ENCODE measurements around the gene UBE2G1. TPM values are rescaled to one million over a fixed set of nuclear protein-coding genes. Genes with fewer than 3 reads are reported as not detected.
A peak's percentile ranks its signal among the peaks of the same experiment; 100 is the strongest.
"Not testable (repeated sequence)": the region's sequence is repeated elsewhere in the genome, so short reads cannot be mapped to it uniquely, and the experiment has no call there.

Gene UBE2G1
- total RNA-seq, 2 donors from 2014 or later = 40.6 to 65.4 TPM

DNA sequence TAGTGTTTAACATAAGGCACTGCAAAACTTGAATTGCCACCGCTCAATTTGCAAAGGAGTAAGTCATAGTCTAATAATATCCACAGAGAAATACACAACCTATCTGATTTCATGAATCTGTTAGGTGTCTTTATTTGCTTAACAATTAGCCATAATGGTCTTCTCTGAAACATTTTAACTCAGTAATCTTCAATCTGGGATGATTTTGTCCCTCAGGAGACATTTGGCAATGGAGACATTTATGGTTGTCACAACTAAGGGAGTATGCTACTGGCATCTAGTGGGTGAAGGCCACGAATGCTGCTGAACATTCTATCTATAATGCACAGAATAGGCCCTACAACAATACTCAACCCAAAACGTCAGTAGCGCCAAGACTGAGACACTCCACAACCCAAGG lies 4.3 kb downstream of the UBE2G1 start:
- Mint-ChIP-seq H3K27ac (no peak overlapping the region), H3K4me3 (peak overlapping the region; percentile 25)

DNA sequence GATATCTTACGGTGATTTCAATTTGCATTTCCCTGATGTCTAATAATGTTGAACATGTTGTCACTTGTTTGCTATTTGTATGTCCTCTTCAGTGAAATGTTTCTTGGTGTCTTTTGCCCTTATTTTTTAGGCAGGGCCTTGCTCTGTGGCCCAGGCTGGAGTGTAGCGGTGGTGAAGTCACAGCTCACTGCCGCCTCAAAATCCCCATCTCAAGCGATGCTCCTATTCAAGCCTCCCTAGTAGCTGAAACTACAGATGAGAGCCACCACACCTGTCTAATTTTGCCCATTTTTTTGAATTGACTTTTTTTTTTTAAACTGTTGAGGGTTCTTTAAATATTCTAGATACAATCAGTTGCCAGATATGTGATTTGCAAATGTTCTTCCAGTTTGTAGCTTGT lies 8.3 kb downstream of the UBE2G1 start:
- ATAC-seq (replicated peaks) = no peak
- Mint-ChIP-seq H3K27ac (no peak overlapping the region), H3K4me3 (no peak overlapping the region), H3K36me3 (ENCODE audit: low read depth) (peaks cover 25% of the 10 kb centered on the region), H3K9me3 (no peaks in the 10 kb centered on the region), H3K4me1 (peaks cover 31% of the 10 kb centered on the region), H3K27me3 (no peaks in the 10 kb centered on the region)

More for the DNA sequence above, 4.3 kb downstream of the UBE2G1 start:
- no peaks in the 10 kb centered on the region for H3K9me3 Mint-ChIP-seq
- peaks cover 29% of the 10 kb centered on the region for H3K36me3 Mint-ChIP-seq (ENCODE audit: low read depth)
- H3K27me3 Mint-ChIP-seq = no peaks in the 10 kb centered on the region
- H3K4me1 Mint-ChIP-seq = peaks cover 33% of the 10 kb centered on the region
- no peak for ATAC-seq (replicated peaks)

- ATAC-seq (replicated peaks) = no peak
- Mint-ChIP-seq H3K27me3 (no peaks in the 10 kb centered on the region), H3K36me3 (ENCODE audit: low read depth) (peaks cover 22% of the 10 kb centered on the region), H3K4me3 (no peak overlapping the region), H3K4me1 (peaks cover 31% of the 10 kb centered on the region), H3K9me3 (no peaks in the 10 kb centered on the region), H3K27ac (peak overlapping the region; percentile 69)
These were observed 8.8 kb downstream of the UBE2G1 start for GRCh38 chr17:4357671-4358070.

- H3K27ac Mint-ChIP-seq = peak overlapping the region; percentile 69
- no peak overlapping the region for H3K4me3 Mint-ChIP-seq
- H3K36me3 Mint-ChIP-seq (ENCODE audit: low read depth) = peaks cover 16% of the 10 kb centered on the region
- no peak for ATAC-seq (replicated peaks)
- peaks cover 28% of the 10 kb centered on the region for H3K4me1 Mint-ChIP-seq
- H3K9me3 Mint-ChIP-seq = no peaks in the 10 kb centered on the region
- H3K27me3 Mint-ChIP-seq = no peaks in the 10 kb centered on the region
These were observed 9.3 kb downstream of the UBE2G1 start for GRCh38 chr17:4357030-4357628.

DNA sequence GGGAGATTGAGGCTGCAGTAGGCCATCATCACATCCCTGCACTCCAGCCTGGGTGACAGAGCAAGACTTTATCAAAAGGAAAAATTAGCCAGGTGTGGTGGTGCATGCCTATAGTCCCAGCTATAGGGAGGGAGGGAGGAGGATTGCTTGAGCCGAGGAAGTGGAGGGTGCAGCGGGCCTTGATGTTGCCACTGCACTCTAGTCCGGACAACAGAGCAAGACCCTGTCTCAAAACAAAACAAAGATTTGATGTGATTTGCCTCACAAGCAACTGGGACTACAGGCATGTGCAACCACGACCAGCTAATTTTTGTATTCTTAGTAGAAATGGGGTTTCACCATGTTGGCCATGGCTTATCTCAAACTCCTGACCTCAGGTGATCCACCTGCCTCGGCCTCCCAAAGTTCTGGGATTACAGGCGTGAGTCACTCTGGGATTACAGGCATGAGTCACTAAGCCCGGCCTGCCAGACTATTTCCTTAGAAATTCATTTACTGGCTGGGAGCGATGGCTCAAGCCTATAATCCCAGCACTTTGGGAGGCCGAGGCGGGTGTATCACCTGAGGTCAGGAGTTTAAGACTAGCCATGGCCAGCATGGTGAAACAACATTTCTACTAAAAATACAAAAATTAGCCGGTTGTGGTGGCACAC lies 11.5 kb downstream of the UBE2G1 start:
- no peak overlapping the region for H3K4me3 Mint-ChIP-seq
- H3K9me3 Mint-ChIP-seq = no peaks in the 10 kb centered on the region
- no peak overlapping the region for H3K27ac Mint-ChIP-seq
- no peaks in the 10 kb centered on the region for H3K27me3 Mint-ChIP-seq
- peaks cover 11% of the 10 kb centered on the region for H3K36me3 Mint-ChIP-seq (ENCODE audit: low read depth)
- peak; percentile 23 for ATAC-seq (replicated peaks)
- peaks cover 27% of the 10 kb centered on the region for H3K4me1 Mint-ChIP-seq

- Mint-ChIP-seq H3K4me3 (no peak overlapping the region), H3K27me3 (no peaks in the 10 kb centered on the region), H3K36me3 (ENCODE audit: low read depth) (peaks cover 11% of the 10 kb centered on the region), H3K4me1 (peaks cover 26% of the 10 kb centered on the region), H3K9me3 (no peaks in the 10 kb centered on the region), H3K27ac (peak overlapping the region; percentile 20)
- ATAC-seq (replicated peaks) = no peak
These were observed 12.3 kb downstream of the UBE2G1 start for GRCh38 chr17:4354206-4354605.

DNA sequence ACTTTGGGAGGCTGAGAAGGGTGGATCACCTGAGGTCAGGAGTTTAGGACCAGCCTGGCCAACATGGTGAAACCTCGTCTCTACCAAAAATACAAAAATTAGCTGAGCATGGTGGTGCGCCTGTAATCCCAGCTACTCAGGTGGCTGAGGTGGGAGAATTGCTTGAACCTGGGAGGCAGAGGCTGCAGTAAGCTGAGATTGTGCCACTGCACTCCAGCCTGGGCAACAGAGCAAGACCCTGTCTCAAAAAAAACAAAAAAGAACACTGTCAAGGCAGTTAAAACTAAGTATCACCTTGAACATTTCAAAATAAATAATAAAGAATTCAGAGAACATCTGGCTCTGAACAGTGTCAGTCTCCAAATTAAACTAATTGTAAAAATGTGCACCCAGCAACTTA lies 16.3 kb downstream of the UBE2G1 start:
- ATAC-seq (replicated peaks); H3K27me3 Mint-ChIP-seq; H3K4me3 Mint-ChIP-seq; H3K27ac Mint-ChIP-seq; H3K9me3 Mint-ChIP-seq: not testable (repeated sequence)
- peaks cover 24% of the 10 kb centered on the region for H3K4me1 Mint-ChIP-seq
- peaks cover 11% of the 10 kb centered on the region for H3K36me3 Mint-ChIP-seq (ENCODE audit: low read depth)

GRCh38 chr17:4345581-4346252 lies 20.8 kb downstream of the UBE2G1 start:
- peaks cover 10% of the 10 kb centered on the region for H3K4me1 Mint-ChIP-seq
- H3K36me3 Mint-ChIP-seq (ENCODE audit: low read depth) = no peaks in the 10 kb centered on the region
- no peak overlapping the region for H3K27ac Mint-ChIP-seq
- no peaks in the 10 kb centered on the region for H3K27me3 Mint-ChIP-seq
- no peak overlapping the region for H3K4me3 Mint-ChIP-seq
- ATAC-seq (replicated peaks) = no peak
- no peaks in the 10 kb centered on the region for H3K9me3 Mint-ChIP-seq

GRCh38 chr17:4344926-4345325 lies 21.5 kb downstream of the UBE2G1 start:
- Mint-ChIP-seq H3K4me1 (peaks cover 16% of the 10 kb centered on the region), H3K36me3 (ENCODE audit: low read depth) (no peaks in the 10 kb centered on the region), H3K27me3 (no peaks in the 10 kb centered on the region), H3K27ac (no peak overlapping the region), H3K4me3 (no peak overlapping the region), H3K9me3 (no peaks in the 10 kb centered on the region)
- no peak for ATAC-seq (replicated peaks)

- no peak overlapping the region for H3K27ac Mint-ChIP-seq
- H3K27me3 Mint-ChIP-seq = no peaks in the 10 kb centered on the region
- no peak for ATAC-seq (replicated peaks)
- H3K36me3 Mint-ChIP-seq (ENCODE audit: low read depth) = no peaks in the 10 kb centered on the region
- no peak overlapping the region for H3K4me3 Mint-ChIP-seq
- H3K9me3 Mint-ChIP-seq = no peaks in the 10 kb centered on the region
- peaks cover 19% of the 10 kb centered on the region for H3K4me1 Mint-ChIP-seq
These were observed 23.9 kb downstream of the UBE2G1 start for GRCh38 chr17:4342535-4342934.

DNA sequence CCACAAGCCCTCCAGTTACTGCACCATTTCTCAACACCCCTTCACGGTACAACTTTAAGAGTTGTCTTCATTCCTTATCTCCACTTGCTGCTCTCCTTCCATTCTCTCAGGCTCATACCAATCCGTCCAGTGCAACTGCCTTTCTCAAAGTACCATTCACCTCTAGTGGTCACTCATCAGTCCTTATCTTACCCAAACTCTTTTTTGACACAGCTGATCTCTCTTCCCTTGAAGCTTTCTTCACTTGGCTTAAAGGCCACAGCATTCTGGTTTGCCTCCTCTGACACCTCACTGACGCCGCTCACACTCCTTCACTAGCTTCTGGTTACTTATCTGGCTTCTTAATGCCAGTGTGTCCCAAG lies 24.9 kb downstream of the UBE2G1 start:
- Mint-ChIP-seq H3K27ac (no peak overlapping the region), H3K27me3 (no peaks in the 10 kb centered on the region), H3K9me3 (no peaks in the 10 kb centered on the region), H3K4me1 (peaks cover 24% of the 10 kb centered on the region), H3K4me3 (no peak overlapping the region), H3K36me3 (ENCODE audit: low read depth) (no peaks in the 10 kb centered on the region)
- no peak for ATAC-seq (replicated peaks)

DNA sequence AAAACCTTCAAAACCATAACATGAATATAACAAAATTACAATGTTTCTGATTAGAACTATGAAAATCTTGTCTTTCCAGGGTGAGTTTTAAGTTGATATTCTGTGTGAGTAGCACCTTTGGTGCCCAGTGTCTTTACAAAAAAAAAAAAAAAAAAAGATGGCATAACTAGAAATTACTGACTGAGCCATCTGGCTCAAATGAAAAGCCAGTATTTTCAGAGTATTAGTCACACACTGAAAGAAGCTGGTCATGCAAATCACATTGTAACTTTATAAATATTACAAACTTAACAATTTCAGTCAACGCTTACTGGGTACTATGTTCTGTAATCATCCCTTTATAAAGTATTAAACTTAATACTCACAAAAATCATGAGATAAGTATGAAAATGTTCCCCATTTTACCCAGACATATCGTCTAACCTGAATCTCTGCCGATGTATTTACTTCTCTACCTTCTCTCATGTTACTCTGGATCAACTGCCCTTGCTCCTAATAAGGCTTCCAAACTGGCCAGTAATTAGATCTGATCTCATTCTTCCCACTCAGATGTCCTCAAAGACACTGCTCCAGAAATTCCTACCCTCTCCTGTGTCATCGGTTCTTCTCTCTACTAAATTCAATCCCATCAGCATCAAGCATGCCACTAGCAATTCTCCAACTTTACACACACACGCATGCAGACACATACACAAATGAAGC lies 25.4 kb downstream of the UBE2G1 start:
- H3K27me3 Mint-ChIP-seq = no peaks in the 10 kb centered on the region
- H3K9me3 Mint-ChIP-seq = no peaks in the 10 kb centered on the region
- peaks cover 22% of the 10 kb centered on the region for H3K4me1 Mint-ChIP-seq
- H3K36me3 Mint-ChIP-seq (ENCODE audit: low read depth) = no peaks in the 10 kb centered on the region
- no peak overlapping the region for H3K27ac Mint-ChIP-seq
- H3K4me3 Mint-ChIP-seq = no peak overlapping the region
- peak; percentile 63 for ATAC-seq (replicated peaks)

GRCh38 chr17:4334776-4335584 lies 31.5 kb downstream of the UBE2G1 start:
- Mint-ChIP-seq H3K27me3 (no peaks in the 10 kb centered on the region), H3K36me3 (ENCODE audit: low read depth) (peaks cover under 1% of the 10 kb centered on the region), H3K27ac (peak overlapping the region; percentile 67), H3K4me3 (peak overlapping the region; percentile 65), H3K9me3 (no peaks in the 10 kb centered on the region), H3K4me1 (peaks cover 30% of the 10 kb centered on the region)
- ATAC-seq (replicated peaks) = peak; percentile 68

GRCh38 chr17:4334332-4334731 lies 32.1 kb downstream of the UBE2G1 start:
- Mint-ChIP-seq H3K27ac (peak overlapping the region; percentile 67), H3K27me3 (no peaks in the 10 kb centered on the region), H3K9me3 (no peaks in the 10 kb centered on the region), H3K4me1 (peaks cover 31% of the 10 kb centered on the region), H3K4me3 (peak overlapping the region; percentile 65), H3K36me3 (ENCODE audit: low read depth) (peaks cover 6% of the 10 kb centered on the region)
- ATAC-seq (replicated peaks) = peak; percentile 17
